HepG2 (cell line): ENCODE data around the gene GBE1. TPM values are rescaled to one million over a fixed set of nuclear protein-coding genes. Genes with fewer than 3 reads are reported as not detected.

Source experiments
- ATAC-seq: fragments of 200-7000 bp; cut with Tn5 transposase; 3 replicates; pipeline ENCODE4 v1.9.1; 2020; ENCODE audit warnings: mild to moderate bottlenecking, moderate library complexity
- BruUV-seq: library from RNA; stranded (reverse); fragments of 400-500 nt; replicated peaks from 2 replicates; lab custom pipeline; 2021; lab: Mats Ljungman, UMichigan
- CTCF ChIA-PET: fragments of 300-600 bp; formaldehyde crosslinking; extraction: SDS; loops from one replicate; lab custom pipeline; 2021; ENCODE audit warnings: low total read pairs, inconsistent platforms, low intra/inter-chr PET ratio; lab: Yijun Ruan, JAX
- POLR2A ChIA-PET: fragments of 350-600 bp; sonication (Branson Sonifier 250); formaldehyde crosslinking; loops from one replicate; lab custom pipeline; 2020; ENCODE audit warnings: antibody characterized with exemption, inconsistent platforms; lab: Yijun Ruan, JAX
- DNase-seq: peaks from one replicate; pipeline ENCODE4 v3.0.0-alpha.2; 2015; ENCODE audit warnings: low spot score
- FAIRE-seq: peaks from 3 replicates; lab custom pipeline; 2011; peaks lifted over from hg19 to GRCh38; lab: Jason Lieb, UNC
- H2AFZ ChIP-seq: one replicate; pipeline ENCODE4 v1.6.1; 2011; ENCODE audit warnings: low read length, inconsistent platforms
- H3K27ac ChIP-seq: fragments of 300-600 bp; 3 replicates; pipeline ENCODE4 v1.8.0; 2011; ENCODE audit warnings: mixed run types, mild to moderate bottlenecking, mixed read lengths, low read length, inconsistent platforms; ENCODE audit not compliant: insufficient read depth; ENCODE audit errors: extremely low read length
- H3K27me3 ChIP-seq, 2 experiments: fragments of 200-600 bp in 1 of 2; 2 replicates in 1 of 2; 3 replicates in 1 of 2; pipeline versions ENCODE4 v1.6.0 to v1.8.0; 2011; ENCODE audit warnings: low read length in 2 of 2, mild to moderate bottlenecking in 2 of 2, moderate library complexity in 2 of 2, inconsistent platforms in 1 of 2; ENCODE audit not compliant: insufficient read depth in 2 of 2, control insufficient read depth in 1 of 2
- H3K36me3 ChIP-seq, 2 experiments: fragments of 200-600 bp in 1 of 2; replicated peaks in 1 of 2; 2 replicates in 1 of 2; 3 replicates in 1 of 2; pipeline versions ENCODE4 v1.5.1 to v1.8.0; 2011; ENCODE audit warnings: low read length in 2 of 2, inconsistent platforms in 1 of 2; ENCODE audit not compliant: insufficient read depth in 2 of 2, control insufficient read depth in 1 of 2
- H3K4me1 ChIP-seq: 2 replicates; pipeline ENCODE4 v1.5.1; 2012; ENCODE audit warnings: low read length, inconsistent platforms; ENCODE audit not compliant: insufficient read depth
- H3K4me2 ChIP-seq: 2 replicates; pipeline ENCODE4 v1.6.0; 2011; ENCODE audit warnings: low read depth, low read length, inconsistent platforms
- H3K4me3 ChIP-seq, 3 experiments: fragments of 200-600 bp in 1 of 3; sonication (generic), shearing (Covaris generic) in 1 of 3; replicated peaks in 1 of 3; 2 replicates each; pipeline ENCODE4 v1.5.1; 2011 to 2016; ENCODE audit warnings: low read length in 3 of 3, inconsistent platforms in 2 of 3, low read depth in 2 of 3, mild to moderate bottlenecking in 2 of 3, control low read depth in 1 of 3, mixed read lengths in 1 of 3; ENCODE audit not compliant: insufficient read depth in 1 of 3
- H3K79me2 ChIP-seq: one replicate; pipeline ENCODE4 v1.6.1; 2011; ENCODE audit warnings: low read length, inconsistent platforms; ENCODE audit not compliant: insufficient read depth
- H3K9ac ChIP-seq: 2 replicates; pipeline ENCODE4 v1.6.0; 2011; ENCODE audit warnings: mild to moderate bottlenecking, low read depth, low read length, inconsistent platforms; ENCODE audit not compliant: insufficient read depth
- H3K9me3 ChIP-seq: 2 replicates; pipeline ENCODE4 v1.5.1; 2012; ENCODE audit warnings: mild to moderate bottlenecking, low read length
- H4K20me1 ChIP-seq: 2 replicates; pipeline ENCODE4 v1.6.0; 2011; ENCODE audit warnings: inconsistent platforms, mild to moderate bottlenecking, low read length, moderate library complexity; ENCODE audit not compliant: insufficient read depth
- BCLAF1 ChIP-seq: fragments of 450-650 bp; IDR thresholded peaks from 2 replicates; pipeline ENCODE4 v1.6.1; 2017; ENCODE audit warnings: mild to moderate bottlenecking
- CBX5 ChIP-seq: sonication (generic); formaldehyde crosslinking; IDR thresholded peaks from 2 replicates; pipeline ENCODE4 v1.4.0; 2020; ENCODE audit warnings: missing genetic modification reagents, borderline replicate concordance
- HIVEP1 ChIP-seq: sonication (generic); formaldehyde crosslinking; IDR thresholded peaks from 2 replicates; pipeline ENCODE4 v1.4.0; 2020; ENCODE audit warnings: mild to moderate bottlenecking, missing genetic modification reagents
- KDM5A ChIP-seq: fragments of 200-600 bp; sonication (generic); IDR thresholded peaks from 2 replicates; pipeline ENCODE4 v1.7.0; 2018; ENCODE audit warnings: antibody characterized with exemption, mild to moderate bottlenecking, low read length, borderline replicate concordance
- KLF16 ChIP-seq, 2 experiments: sonication (generic) in 1 of 2; formaldehyde crosslinking in 1 of 2; IDR thresholded peaks; 2 replicates each; pipeline versions ENCODE4 v1.6.1 to v1.8.0; 2016 to 2023; ENCODE audit warnings: missing genetic modification reagents in 2 of 2, missing compliant biosample characterization in 1 of 2
- NBN ChIP-seq: fragments of 450-650 bp; conservative IDR thresholded peaks from 2 replicates; pipeline ENCODE4 v1.6.1; 2017
- RFX5 ChIP-seq: IDR thresholded peaks from 2 replicates; pipeline ENCODE4 v1.6.1; 2011; ENCODE audit warnings: low read depth, low read length, improper control_type of control experiment
- TSC22D2 ChIP-seq: sonication (generic); formaldehyde crosslinking; IDR thresholded peaks from 2 replicates; pipeline ENCODE4 v1.5.1; 2020; ENCODE audit warnings: missing genetic modification reagents, mild to moderate bottlenecking, borderline replicate concordance
- ZNF281 ChIP-seq: sonication (generic); formaldehyde crosslinking; IDR thresholded peaks from 2 replicates; pipeline ENCODE4 v1.4.0; 2020; ENCODE audit warnings: missing genetic modification reagents, borderline replicate concordance
- WGBS: methylation state at CpG from one replicate; pipeline ENCODE4 v1.1.6; 2017; ENCODE audit warnings: low lambda C conversion rate; 5-methylcytosine and 5-hydroxymethylcytosine counted together
- in situ Hi-C: cut with HindIII; loops from 2 replicates; pipeline ENCODE4 v1.10.0; 2017; ENCODE audit warnings: low pct_unique_long_range_greater_than_20kb; ENCODE audit not compliant: extremely low pct_ligation_motif_present
- intact Hi-C: fragments of 100-400 bp; cut with micrococcal nuclease; formaldehyde crosslinking; loops from one replicate; pipeline ENCODE4 v1.10.0; 2022; ENCODE audit not compliant: unreplicated experiment
- polyA plus RNA-seq, 8 experiments: library from polyadenylated mRNA; depleted of rRNA in 3 of 8; stranded (reverse) in 7 of 8; unstranded in 1 of 8; fragments of >200 nt; fragmentation: Illumina TruSeq in 4 of 8; extraction: Trizol in 4 of 8; gene quantifications; 2 replicates each; pipeline versions ENCODE4 v1.2.1 to v1.2.3, GENCODE V29; 2011 to 2016; ENCODE audit warnings: low read depth in 4 of 8, missing spikeins in 1 of 8, mixed read lengths in 1 of 8; ENCODE audit not compliant: insufficient read depth in 1 of 8
- total RNA-seq, 5 experiments: library from RNA; depleted of rRNA; stranded (reverse); fragments of >200 nt; fragmentation: Illumina TruSeq; extraction: Trizol; gene quantifications; 2 replicates each; pipeline ENCODE4 v1.2.3, GENCODE V29; 2016; ENCODE audit warnings: low read depth in 1 of 5

Gene GBE1
- total and polyA plus RNA-seq, 2 of the 13 experiments (the other 11 are each of a cell fraction or from before 2014, with no cell fraction given): 22.9 to 36.1 TPM

GRCh38 chr3:81788044-81788443 lies 26.6 kb upstream of the GBE1 start:
- no peaks in the 10 kb centered on the region for H3K36me3 ChIP-seq
- H3K9ac ChIP-seq: no peak overlapping the region
- ATAC-seq (no peak), DNase-seq (no peak), FAIRE-seq (no peak)
- no peaks in the 10 kb centered on the region for H3K79me2 ChIP-seq
- no TSS peak for BruUV-seq
- H3K4me2 ChIP-seq: no peak overlapping the region
- H4K20me1 ChIP-seq: no peaks in the 10 kb centered on the region
- in situ Hi-C loops: no loop called here
- 39% methylated on average over 2 of the region's 2 CpGs for WGBS
- no peaks in the 10 kb centered on the region for H3K27me3 ChIP-seq
- ChIA-PET CTCF (no interaction called here), POLR2A (no interaction called here)
- no peaks in the 10 kb centered on the region for H3K4me1 ChIP-seq
- H3K27ac ChIP-seq: no peak overlapping the region
- no peak for TF ChIP-seq BCLAF1
- intact Hi-C loops: loop anchor here (1.0 kb wide), 1 partner anchor 15 kb away; no protein-coding TSS in a partner anchor
- H2AFZ ChIP-seq: no peak overlapping the region
- H3K4me3 ChIP-seq: no peak overlapping the region
- no peaks in the 10 kb centered on the region for H3K9me3 ChIP-seq

- no peaks in the 10 kb centered on the region for H3K4me1 ChIP-seq
- no peak overlapping the region for H3K4me2 ChIP-seq
- ATAC-seq (no peak), DNase-seq (no peak), FAIRE-seq (no peak)
- no peak overlapping the region for H3K4me3 ChIP-seq
- H4K20me1 ChIP-seq: no peaks in the 10 kb centered on the region
- WGBS: 3% methylated on average over 3 of the region's 3 CpGs
- no peaks in the 10 kb centered on the region for H3K27me3 ChIP-seq
- TF ChIP-seq RFX5 (no peak), NBN (no peak), ZNF281 (no peak), HIVEP1 (CRISPR knock-in tag) (no peak), CBX5 (no peak), KDM5A (no peak), TSC22D2 (CRISPR knock-in tag) (no peak), KLF16 (CRISPR knock-in tag; IDR thresholded peaks at IDR 0.05) (no peak)
- CTCF ChIA-PET: no interaction called here
- no peak overlapping the region for H2AFZ ChIP-seq
- no peaks in the 10 kb centered on the region for H3K9me3 ChIP-seq
- no peaks in the 10 kb centered on the region for H3K36me3 ChIP-seq
- no peaks in the 10 kb centered on the region for H3K79me2 ChIP-seq
- no TSS peak for BruUV-seq
- intact Hi-C loops: no loop called here
- no peak overlapping the region for H3K9ac ChIP-seq
- POLR2A ChIA-PET: no interaction called here
- H3K27ac ChIP-seq: no peak overlapping the region
- in situ Hi-C loops: no loop called here
These were observed 21.1 kb upstream of the GBE1 start for GRCh38 chr3:81782585-81782984.
